ENCODE measurements around the gene GAREM1.

Gene GAREM1

DNA sequence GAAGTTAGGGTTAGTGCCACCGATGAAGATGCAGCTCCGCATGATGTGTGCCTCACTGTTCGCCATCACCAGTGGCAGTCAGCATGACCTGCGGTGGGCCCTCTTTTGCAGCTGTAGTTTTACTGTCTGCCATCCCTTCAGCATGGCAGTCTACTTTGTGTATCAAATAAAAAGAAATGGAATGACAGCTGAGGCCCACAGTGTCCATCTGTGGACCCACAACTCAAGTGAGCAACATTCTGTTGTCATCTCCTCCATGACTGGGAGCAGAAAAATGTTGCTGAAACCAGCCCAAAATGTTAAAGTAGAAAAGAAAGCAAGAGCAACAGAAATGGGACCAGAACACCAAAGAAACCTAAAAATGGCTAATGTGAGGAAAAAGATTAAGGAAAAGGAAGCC is 152.1 kb downstream of the GAREM1 start:
- H3K4me3 ChIP-seq (ENCODE audit: insufficient read depth, low read depth, low read length): no peak overlapping the region
- no peaks in the 10 kb centered on the region for H3K36me3 ChIP-seq (ENCODE audit: control insufficient read depth, insufficient read depth, low read length)
- no peaks in the 10 kb centered on the region for H3K9me3 ChIP-seq (ENCODE audit: control insufficient read depth, low read length)
- H3K27ac ChIP-seq (ENCODE audit: insufficient read depth, low read depth, low read length, poor library complexity, severe bottlenecking): no peak overlapping the region
- no peaks in the 10 kb centered on the region for H3K4me1 ChIP-seq (ENCODE audit: control insufficient read depth, insufficient read depth, low read length)
- 94 to 95% methylated on average over 4 of the region's 4 CpGs for WGBS, 2 experiments
- H3K27me3 ChIP-seq (ENCODE audit: control insufficient read depth, insufficient read depth, low read length, poor library complexity, severe bottlenecking): no peaks in the 10 kb centered on the region

DNA sequence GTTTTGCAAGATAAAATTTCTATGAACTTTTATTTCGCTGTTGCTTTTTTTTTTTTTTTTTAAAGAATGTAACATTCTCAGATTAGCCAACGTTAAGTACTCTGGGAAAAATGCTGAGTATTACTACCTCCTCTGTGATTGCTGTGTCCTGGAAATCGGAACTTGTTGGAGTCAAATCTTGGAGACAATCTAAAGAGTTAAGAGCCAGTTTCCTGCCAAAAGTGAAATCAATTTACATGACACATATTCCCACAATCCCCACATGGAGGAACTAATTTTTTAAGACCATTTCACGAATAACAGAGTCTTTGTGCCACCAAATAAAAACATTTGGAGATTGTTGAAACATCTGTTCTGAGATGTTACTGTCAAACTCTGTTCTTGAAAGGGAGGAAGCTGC is 153.0 kb downstream of the GAREM1 start:
- H3K4me3 ChIP-seq (ENCODE audit: insufficient read depth, low read depth, low read length): no peak overlapping the region
- H3K4me1 ChIP-seq (ENCODE audit: control insufficient read depth, insufficient read depth, low read length): no peaks in the 10 kb centered on the region
- no peak overlapping the region for H3K27ac ChIP-seq (ENCODE audit: insufficient read depth, low read depth, low read length, poor library complexity, severe bottlenecking)
- no peaks in the 10 kb centered on the region for H3K9me3 ChIP-seq (ENCODE audit: control insufficient read depth, low read length)
- no peaks in the 10 kb centered on the region for H3K27me3 ChIP-seq (ENCODE audit: control insufficient read depth, insufficient read depth, low read length, poor library complexity, severe bottlenecking)
- no peaks in the 10 kb centered on the region for H3K36me3 ChIP-seq (ENCODE audit: control insufficient read depth, insufficient read depth, low read length)
- 90 to 94% methylated on average over 4 of the region's 4 CpGs for WGBS, 2 experiments

DNA sequence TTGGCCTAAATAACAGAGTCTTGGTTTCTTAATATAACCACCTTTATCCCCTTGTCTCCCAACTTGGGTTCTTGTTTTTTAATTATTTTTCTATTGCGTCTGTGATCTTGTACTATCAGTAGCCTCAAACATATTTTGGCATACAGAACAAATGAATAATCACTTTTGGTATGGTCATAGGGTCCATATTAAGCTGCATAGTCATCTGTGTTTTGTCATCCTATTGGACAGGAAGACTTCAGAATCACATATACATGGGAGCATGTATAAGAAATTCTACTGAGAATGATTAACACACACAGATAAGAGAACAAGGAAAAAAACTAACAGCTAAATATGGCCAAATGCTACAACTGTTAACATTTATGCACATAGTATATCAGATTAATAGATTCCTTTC is 154.8 kb downstream of the GAREM1 start:
- no peak overlapping the region for H3K4me3 ChIP-seq (ENCODE audit: insufficient read depth, low read depth, low read length)
- no peaks in the 10 kb centered on the region for H3K27me3 ChIP-seq (ENCODE audit: control insufficient read depth, insufficient read depth, low read length, poor library complexity, severe bottlenecking)
- no peaks in the 10 kb centered on the region for H3K9me3 ChIP-seq (ENCODE audit: control insufficient read depth, low read length)
- no peaks in the 10 kb centered on the region for H3K36me3 ChIP-seq (ENCODE audit: control insufficient read depth, insufficient read depth, low read length)
- H3K4me1 ChIP-seq (ENCODE audit: control insufficient read depth, insufficient read depth, low read length): no peaks in the 10 kb centered on the region
- 100% methylated on average over 1 of the region's 1 CpG; no CpG with 5 or more reads in 1 of the 2 experiments for WGBS, 2 experiments
- no peak overlapping the region for H3K27ac ChIP-seq (ENCODE audit: insufficient read depth, low read depth, low read length, poor library complexity, severe bottlenecking)

DNA sequence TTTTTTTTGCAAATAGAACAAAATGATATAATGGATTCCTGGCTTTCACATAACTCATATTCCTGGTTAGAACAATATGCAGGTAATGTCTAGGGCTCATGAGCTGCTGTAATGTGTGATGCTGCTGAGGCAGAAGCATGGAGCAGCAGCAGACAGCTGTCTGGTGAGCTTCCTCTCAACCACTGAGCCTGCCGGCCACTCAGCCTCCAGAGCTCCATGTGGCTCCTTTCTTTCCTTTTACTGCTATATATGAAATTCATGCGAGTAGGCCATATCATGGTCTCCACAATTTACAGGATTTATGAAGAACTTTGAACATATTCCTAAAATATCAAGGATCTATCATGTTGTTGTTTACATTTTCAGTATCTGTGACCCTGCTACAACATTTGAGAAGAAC is 159.9 kb downstream of the GAREM1 start:
- no peaks in the 10 kb centered on the region for H3K36me3 ChIP-seq (ENCODE audit: control insufficient read depth, insufficient read depth, low read length)
- H3K4me3 ChIP-seq (ENCODE audit: insufficient read depth, low read depth, low read length): no peak overlapping the region
- no peak overlapping the region for H3K27ac ChIP-seq (ENCODE audit: insufficient read depth, low read depth, low read length, poor library complexity, severe bottlenecking)
- 93 to 97% methylated on average over 2 of the region's 2 CpGs for WGBS, 2 experiments
- H3K4me1 ChIP-seq (ENCODE audit: control insufficient read depth, insufficient read depth, low read length): no peaks in the 10 kb centered on the region
- no peaks in the 10 kb centered on the region for H3K27me3 ChIP-seq (ENCODE audit: control insufficient read depth, insufficient read depth, low read length, poor library complexity, severe bottlenecking)
- no peaks in the 10 kb centered on the region for H3K9me3 ChIP-seq (ENCODE audit: control insufficient read depth, low read length)

DNA sequence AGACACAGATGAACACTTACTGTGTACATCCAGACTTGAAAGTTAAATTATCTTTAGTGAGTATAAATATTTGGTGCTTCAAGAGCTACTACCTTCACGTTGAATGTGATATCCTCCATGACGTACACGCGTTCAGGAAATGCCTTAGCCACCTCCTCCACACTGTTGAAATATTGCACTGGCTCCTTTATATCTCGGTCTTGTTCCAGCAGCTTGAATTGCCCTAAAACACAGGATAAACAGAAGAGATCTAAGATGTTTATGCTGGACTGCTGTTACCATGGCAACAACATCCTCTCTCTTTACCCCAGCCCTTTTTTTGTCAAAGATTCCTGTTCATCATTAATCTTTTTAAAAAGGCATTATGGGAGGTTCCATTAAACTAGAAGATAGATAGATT is 160.6 kb downstream of the GAREM1 start:
- Histone ChIP-seq H3K27ac (ENCODE audit: insufficient read depth, low read depth, low read length, poor library complexity, severe bottlenecking) (no peak overlapping the region), H3K9me3 (ENCODE audit: control insufficient read depth, low read length) (no peaks in the 10 kb centered on the region), H3K4me1 (ENCODE audit: control insufficient read depth, insufficient read depth, low read length) (no peaks in the 10 kb centered on the region), H3K27me3 (ENCODE audit: control insufficient read depth, insufficient read depth, low read length, poor library complexity, severe bottlenecking) (no peaks in the 10 kb centered on the region), H3K4me3 (ENCODE audit: insufficient read depth, low read depth, low read length) (no peak overlapping the region), H3K36me3 (ENCODE audit: control insufficient read depth, insufficient read depth, low read length) (no peaks in the 10 kb centered on the region)
- WGBS, 2 experiments: 97 to 98% methylated on average over 5 of the region's 5 CpGs

DNA sequence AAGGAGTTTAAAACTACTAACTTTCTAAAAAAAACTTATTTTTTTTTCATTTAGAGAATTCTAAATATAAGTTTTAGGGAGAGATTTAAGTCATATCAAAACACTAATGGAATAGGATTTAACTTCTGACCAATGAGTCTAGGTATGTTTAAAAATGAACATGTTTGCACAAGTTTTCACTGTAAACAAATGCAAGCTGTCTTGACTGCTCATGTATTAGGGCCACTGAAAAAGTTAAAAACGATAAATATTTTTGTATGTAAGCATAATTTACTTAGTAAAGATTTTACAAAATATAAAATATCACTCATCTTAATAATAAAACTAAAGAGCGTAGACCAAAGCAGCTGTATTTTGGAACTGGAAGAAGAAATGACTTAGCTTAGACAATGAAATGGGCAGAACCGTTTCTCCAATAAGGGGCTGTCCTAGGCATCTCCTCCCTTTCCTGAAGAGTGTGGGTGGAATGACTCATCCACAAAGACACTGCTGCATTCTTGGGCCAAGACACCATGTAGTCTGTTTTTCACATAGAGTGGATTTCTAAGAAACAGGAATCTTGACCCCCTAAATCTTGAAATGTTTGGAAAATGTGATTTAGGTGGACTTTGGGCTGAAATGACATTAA is 162.1 kb downstream of the GAREM1 start:
- H3K27me3 ChIP-seq (ENCODE audit: control insufficient read depth, insufficient read depth, low read length, poor library complexity, severe bottlenecking): no peaks in the 10 kb centered on the region
- no peaks in the 10 kb centered on the region for H3K36me3 ChIP-seq (ENCODE audit: control insufficient read depth, insufficient read depth, low read length)
- WGBS, 2 experiments: 56 to 79% methylated on average over 1 to 2 of the region's 3 CpGs
- no peak overlapping the region for H3K27ac ChIP-seq (ENCODE audit: insufficient read depth, low read depth, low read length, poor library complexity, severe bottlenecking)
- H3K4me3 ChIP-seq (ENCODE audit: insufficient read depth, low read depth, low read length): no peak overlapping the region
- H3K4me1 ChIP-seq (ENCODE audit: control insufficient read depth, insufficient read depth, low read length): no peaks in the 10 kb centered on the region
- H3K9me3 ChIP-seq (ENCODE audit: control insufficient read depth, low read length): no peaks in the 10 kb centered on the region

DNA sequence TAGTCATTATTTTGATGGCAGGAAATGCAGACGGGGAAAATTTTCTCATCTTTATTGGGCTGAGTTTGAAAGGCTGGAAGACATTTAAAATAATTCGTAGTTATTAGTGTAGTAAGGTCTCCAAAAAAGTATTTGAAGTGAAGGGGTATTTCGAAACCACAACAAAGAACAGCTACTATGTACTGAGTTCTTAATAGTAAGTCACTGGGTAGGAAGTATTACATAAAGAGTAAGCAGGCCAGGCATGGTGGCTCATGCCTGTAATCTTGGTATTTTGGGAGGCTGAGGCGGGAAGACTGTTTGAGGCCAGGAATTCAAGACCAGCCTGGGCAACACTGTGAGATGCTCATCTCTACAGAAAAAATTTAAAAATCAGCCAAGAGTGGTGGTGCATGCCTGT is 167.3 kb downstream of the GAREM1 start:
- Histone ChIP-seq H3K36me3 (ENCODE audit: control insufficient read depth, insufficient read depth, low read length) (no peaks in the 10 kb centered on the region), H3K4me1 (ENCODE audit: control insufficient read depth, insufficient read depth, low read length) (no peaks in the 10 kb centered on the region), H3K9me3 (ENCODE audit: control insufficient read depth, low read length) (no peaks in the 10 kb centered on the region), H3K4me3 (ENCODE audit: insufficient read depth, low read depth, low read length) (no peak overlapping the region), H3K27me3 (ENCODE audit: control insufficient read depth, insufficient read depth, low read length, poor library complexity, severe bottlenecking) (no peaks in the 10 kb centered on the region), H3K27ac (ENCODE audit: insufficient read depth, low read depth, low read length, poor library complexity, severe bottlenecking) (no peak overlapping the region)
- WGBS, 2 experiments: 91 to 97% methylated on average over 4 of the region's 4 CpGs

DNA sequence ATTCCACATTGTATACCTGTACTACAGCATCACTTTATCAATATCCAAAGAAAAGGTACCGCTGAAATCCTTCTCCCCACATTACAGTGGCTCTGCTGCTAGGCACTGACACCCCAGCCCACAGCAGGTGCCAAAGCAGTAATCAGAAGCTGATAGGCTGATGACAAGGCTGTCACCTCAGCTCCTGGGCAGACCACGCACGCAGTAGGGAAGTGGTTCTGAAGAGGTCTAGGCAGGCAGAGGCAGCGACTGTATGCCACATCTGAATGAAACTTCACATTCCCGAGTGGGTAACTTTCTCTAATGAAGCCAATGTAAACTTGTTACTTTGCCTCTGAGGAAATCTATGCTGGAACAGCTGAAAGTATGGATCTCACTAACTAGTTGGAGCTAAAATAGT is 167.9 kb downstream of the GAREM1 start:
- Histone ChIP-seq H3K36me3 (ENCODE audit: control insufficient read depth, insufficient read depth, low read length) (no peaks in the 10 kb centered on the region), H3K27me3 (ENCODE audit: control insufficient read depth, insufficient read depth, low read length, poor library complexity, severe bottlenecking) (no peaks in the 10 kb centered on the region), H3K27ac (ENCODE audit: insufficient read depth, low read depth, low read length, poor library complexity, severe bottlenecking) (no peak overlapping the region), H3K9me3 (ENCODE audit: control insufficient read depth, low read length) (no peaks in the 10 kb centered on the region), H3K4me3 (ENCODE audit: insufficient read depth, low read depth, low read length) (no peak overlapping the region), H3K4me1 (ENCODE audit: control insufficient read depth, insufficient read depth, low read length) (no peaks in the 10 kb centered on the region)
- 85 to 87% methylated on average over 5 of the region's 5 CpGs for WGBS, 2 experiments

DNA sequence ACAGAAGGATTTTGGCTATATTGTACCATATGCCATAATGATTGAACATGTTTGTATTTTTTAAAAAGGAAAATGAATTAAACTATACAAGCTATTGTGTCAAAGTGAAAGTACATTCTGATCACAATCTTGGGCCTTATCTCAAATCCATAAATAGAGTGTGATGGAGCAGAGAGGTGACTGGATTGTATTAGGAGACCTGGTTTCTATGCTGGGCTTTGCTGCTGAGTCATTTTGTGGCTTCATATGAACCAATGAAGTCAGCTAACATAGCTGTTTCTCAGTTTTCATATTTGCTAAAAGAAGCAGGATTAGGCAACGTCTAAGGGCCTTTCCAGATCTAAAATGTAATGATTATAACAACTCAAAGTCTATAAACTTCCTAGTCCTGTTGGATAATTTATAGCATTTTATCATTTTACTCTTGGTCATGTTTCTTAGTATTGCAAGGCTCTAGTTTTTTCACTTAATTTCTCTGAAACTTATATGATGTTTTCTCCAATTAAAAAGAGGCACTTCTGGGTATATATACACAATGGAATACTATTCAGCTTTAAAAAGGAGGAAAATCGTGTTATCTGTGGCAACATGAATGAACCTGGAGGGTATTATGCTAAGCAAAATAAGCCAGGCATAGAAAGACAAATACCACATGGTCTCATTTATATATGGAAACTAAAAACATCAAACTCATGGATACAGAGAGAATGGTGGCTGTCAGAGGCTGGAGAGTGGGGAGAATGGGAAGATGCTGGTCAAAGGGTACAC is 168.5 kb downstream of the GAREM1 start:
- Histone ChIP-seq H3K27ac (ENCODE audit: insufficient read depth, low read depth, low read length, poor library complexity, severe bottlenecking) (no peak overlapping the region), H3K9me3 (ENCODE audit: control insufficient read depth, low read length) (no peaks in the 10 kb centered on the region), H3K27me3 (ENCODE audit: control insufficient read depth, insufficient read depth, low read length, poor library complexity, severe bottlenecking) (no peaks in the 10 kb centered on the region), H3K36me3 (ENCODE audit: control insufficient read depth, insufficient read depth, low read length) (no peaks in the 10 kb centered on the region), H3K4me3 (ENCODE audit: insufficient read depth, low read depth, low read length) (no peak overlapping the region), H3K4me1 (ENCODE audit: control insufficient read depth, insufficient read depth, low read length) (no peaks in the 10 kb centered on the region)
- WGBS, 2 experiments: 83 to 100% methylated on average over 1 to 2 of the region's 2 CpGs

DNA sequence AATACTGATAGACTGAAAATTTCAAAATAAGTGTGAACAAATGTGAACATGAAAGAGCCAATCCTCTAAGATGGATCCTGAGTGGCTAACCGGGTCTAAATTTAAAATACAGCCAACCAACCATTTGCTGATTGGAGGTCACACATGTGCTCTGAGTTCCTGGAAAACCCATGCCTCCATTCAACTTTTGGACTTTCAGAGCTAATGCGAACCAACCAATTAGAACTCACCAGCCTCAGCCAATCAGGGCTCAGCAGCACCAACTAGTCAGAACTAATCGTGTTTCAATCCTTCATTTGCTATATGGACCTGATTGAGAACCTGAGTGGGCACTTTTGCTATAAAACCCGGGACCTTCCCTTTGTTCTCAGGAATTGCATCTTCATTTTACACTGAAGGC is 169.3 kb downstream of the GAREM1 start:
- H3K27me3 ChIP-seq (ENCODE audit: control insufficient read depth, insufficient read depth, low read length, poor library complexity, severe bottlenecking): no peaks in the 10 kb centered on the region
- no peak overlapping the region for H3K27ac ChIP-seq (ENCODE audit: insufficient read depth, low read depth, low read length, poor library complexity, severe bottlenecking)
- no peaks in the 10 kb centered on the region for H3K4me1 ChIP-seq (ENCODE audit: control insufficient read depth, insufficient read depth, low read length)
- 90 to 92% methylated on average over 4 of the region's 4 CpGs for WGBS, 2 experiments
- no peaks in the 10 kb centered on the region for H3K36me3 ChIP-seq (ENCODE audit: control insufficient read depth, insufficient read depth, low read length)
- H3K4me3 ChIP-seq (ENCODE audit: insufficient read depth, low read depth, low read length): no peak overlapping the region
- no peaks in the 10 kb centered on the region for H3K9me3 ChIP-seq (ENCODE audit: control insufficient read depth, low read length)

Measured in ectodermal cell (in vitro differentiated cells).